Parathyroid adenoma (tissue), 2 donors: ENCODE data around the gene SND1.

Experiments
- H2AFZ ChIP-seq: fragments of 300-600 bp; sonication (generic); one replicate; pipeline ENCODE4 v1.7.0; 2017; ENCODE audit warnings: antibody characterized with exemption, mild to moderate bottlenecking
- H3K27ac ChIP-seq: fragments of 300-600 bp; sonication (generic); one replicate; pipeline ENCODE4 v1.7.0; 2017
- H3K27me3 ChIP-seq: fragments of 300-600 bp; sonication (generic); one replicate; pipeline ENCODE4 v1.7.0; 2017; ENCODE audit warnings: low read length; ENCODE audit not compliant: control insufficient read depth, insufficient read depth
- H3K36me3 ChIP-seq: fragments of 300-600 bp; sonication (generic); one replicate; pipeline ENCODE4 v1.7.0; 2017; ENCODE audit warnings: low read length; ENCODE audit not compliant: control insufficient read depth, insufficient read depth
- H3K4me1 ChIP-seq: fragments of 300-600 bp; sonication (generic); one replicate; pipeline ENCODE4 v1.7.0; 2017; ENCODE audit warnings: control low read depth
- H3K4me2 ChIP-seq: fragments of 300-600 bp; sonication (generic); one replicate; pipeline ENCODE4 v1.7.0; 2017; ENCODE audit warnings: low read length
- H3K4me3 ChIP-seq: fragments of 300-600 bp; sonication (generic); one replicate; pipeline ENCODE4 v1.7.0; 2017; ENCODE audit warnings: low read depth, low read length
- H3K79me2 ChIP-seq: fragments of 300-600 bp; sonication (generic); one replicate; pipeline ENCODE4 v1.7.0; 2017; ENCODE audit warnings: control low read depth
- H3K9ac ChIP-seq: fragments of 300-600 bp; sonication (generic); one replicate; pipeline ENCODE4 v1.7.0; 2017; ENCODE audit warnings: mild to moderate bottlenecking
- H3K9me3 ChIP-seq: fragments of 300-600 bp; sonication (generic); one replicate; pipeline ENCODE4 v1.7.0; 2017; ENCODE audit warnings: low read length; ENCODE audit not compliant: control insufficient read depth
- TF ChIP-seq, protein P1 (sequence below): fragments of 300-600 bp; sonication (generic); IDR thresholded peaks from one replicate; pipeline ENCODE4 v1.7.0; 2017; ENCODE audit warnings: antibody characterized with exemption, mild to moderate bottlenecking
- donor health status: primary hyperparathyroidism.

Gene SND1

DNA sequence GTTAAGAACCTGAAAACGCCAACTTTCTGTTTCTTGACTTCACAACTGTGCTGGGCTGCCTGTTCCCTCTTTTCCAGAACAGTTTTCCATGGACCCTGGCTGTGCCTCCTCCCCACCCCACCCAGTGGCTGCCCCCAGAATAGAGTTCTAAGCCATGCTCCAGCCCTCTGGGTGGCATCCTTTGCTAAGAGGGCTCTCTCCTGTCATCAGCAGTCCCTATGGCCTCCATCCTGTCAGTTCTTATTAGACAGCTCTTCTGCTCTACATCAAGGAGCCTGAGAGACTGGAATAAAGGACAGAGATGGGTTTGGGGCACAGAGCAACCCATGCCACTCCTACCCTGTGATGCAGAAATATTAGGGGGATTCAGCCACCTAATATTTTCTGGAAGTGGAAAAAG, 393.2 kb downstream of the SND1 start:
- no peaks in the 10 kb centered on the region for H3K79me2 ChIP-seq
- H3K36me3 ChIP-seq, result no peaks in the 10 kb centered on the region
- peaks cover 6% of the 10 kb centered on the region for H3K4me1 ChIP-seq
- no peak overlapping the region for H3K9ac ChIP-seq
- no peaks in the 10 kb centered on the region for H3K27me3 ChIP-seq
- H3K4me3 ChIP-seq, result no peak overlapping the region
- no peak overlapping the region for H2AFZ ChIP-seq
- H3K4me2 ChIP-seq, result no peak overlapping the region
- TF ChIP-seq, protein P1, sequence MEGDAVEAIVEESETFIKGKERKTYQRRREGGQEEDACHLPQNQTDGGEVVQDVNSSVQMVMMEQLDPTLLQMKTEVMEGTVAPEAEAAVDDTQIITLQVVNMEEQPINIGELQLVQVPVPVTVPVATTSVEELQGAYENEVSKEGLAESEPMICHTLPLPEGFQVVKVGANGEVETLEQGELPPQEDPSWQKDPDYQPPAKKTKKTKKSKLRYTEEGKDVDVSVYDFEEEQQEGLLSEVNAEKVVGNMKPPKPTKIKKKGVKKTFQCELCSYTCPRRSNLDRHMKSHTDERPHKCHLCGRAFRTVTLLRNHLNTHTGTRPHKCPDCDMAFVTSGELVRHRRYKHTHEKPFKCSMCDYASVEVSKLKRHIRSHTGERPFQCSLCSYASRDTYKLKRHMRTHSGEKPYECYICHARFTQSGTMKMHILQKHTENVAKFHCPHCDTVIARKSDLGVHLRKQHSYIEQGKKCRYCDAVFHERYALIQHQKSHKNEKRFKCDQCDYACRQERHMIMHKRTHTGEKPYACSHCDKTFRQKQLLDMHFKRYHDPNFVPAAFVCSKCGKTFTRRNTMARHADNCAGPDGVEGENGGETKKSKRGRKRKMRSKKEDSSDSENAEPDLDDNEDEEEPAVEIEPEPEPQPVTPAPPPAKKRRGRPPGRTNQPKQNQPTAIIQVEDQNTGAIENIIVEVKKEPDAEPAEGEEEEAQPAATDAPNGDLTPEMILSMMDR, result no peak
- H3K27ac ChIP-seq, result no peak overlapping the region
- no peaks in the 10 kb centered on the region for H3K9me3 ChIP-seq

DNA sequence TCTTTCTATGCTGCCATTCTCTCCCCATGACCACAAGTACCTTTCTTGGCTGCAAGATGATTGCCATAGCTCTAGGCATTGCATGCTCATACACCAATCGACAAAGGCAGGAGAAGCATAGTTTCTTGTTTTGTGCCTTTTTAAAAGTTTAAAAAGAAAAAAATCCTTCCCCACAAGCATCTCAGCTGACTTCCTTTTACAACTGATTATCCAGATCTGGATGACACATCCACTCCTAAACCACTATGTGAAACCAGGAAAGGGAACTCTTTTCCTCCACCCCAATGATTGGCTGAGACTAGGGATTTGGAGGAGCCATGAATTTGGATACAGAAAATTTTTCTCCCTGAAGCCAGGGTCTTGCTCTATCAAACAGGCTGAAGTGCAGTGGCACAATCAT, 393.8 kb downstream of the SND1 start:
- Histone ChIP-seq H3K27ac (no peak overlapping the region), H3K4me1 (peaks cover 6% of the 10 kb centered on the region), H3K4me3 (no peak overlapping the region), H3K36me3 (no peaks in the 10 kb centered on the region), H3K4me2 (no peak overlapping the region), H3K27me3 (no peaks in the 10 kb centered on the region), H3K9ac (no peak overlapping the region), H3K79me2 (no peaks in the 10 kb centered on the region), H3K9me3 (no peaks in the 10 kb centered on the region), H2AFZ (no peak overlapping the region)
- TF ChIP-seq, protein P1, result no peak

DNA sequence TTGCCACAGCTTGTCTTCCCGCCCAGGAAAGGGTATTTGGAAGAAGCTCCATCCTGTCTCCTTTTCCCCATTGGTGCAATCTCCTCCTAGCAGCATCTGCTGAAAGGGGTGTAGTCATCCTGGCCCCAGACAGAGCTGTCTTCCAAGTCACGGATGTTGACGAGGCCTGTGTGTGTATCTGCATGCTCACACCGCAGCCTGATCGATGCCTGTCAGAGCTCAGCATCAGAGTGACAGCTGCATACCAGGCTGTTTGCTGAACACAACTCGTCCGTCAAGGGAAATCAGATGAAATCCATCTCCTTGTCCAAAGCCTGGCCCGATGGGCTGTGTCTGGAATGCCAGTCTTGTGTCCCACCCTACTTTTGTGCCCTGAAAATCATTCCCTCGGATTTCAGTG, 400.4 kb downstream of the SND1 start:
- Histone ChIP-seq H3K9me3 (no peaks in the 10 kb centered on the region), H3K36me3 (no peaks in the 10 kb centered on the region), H3K27ac (no peak overlapping the region), H3K27me3 (no peaks in the 10 kb centered on the region), H3K4me2 (no peak overlapping the region), H2AFZ (no peak overlapping the region), H3K79me2 (peaks cover 4% of the 10 kb centered on the region), H3K4me1 (no peaks in the 10 kb centered on the region), H3K4me3 (no peak overlapping the region), H3K9ac (no peak overlapping the region)
- TF ChIP-seq, protein P1, result no peak

DNA sequence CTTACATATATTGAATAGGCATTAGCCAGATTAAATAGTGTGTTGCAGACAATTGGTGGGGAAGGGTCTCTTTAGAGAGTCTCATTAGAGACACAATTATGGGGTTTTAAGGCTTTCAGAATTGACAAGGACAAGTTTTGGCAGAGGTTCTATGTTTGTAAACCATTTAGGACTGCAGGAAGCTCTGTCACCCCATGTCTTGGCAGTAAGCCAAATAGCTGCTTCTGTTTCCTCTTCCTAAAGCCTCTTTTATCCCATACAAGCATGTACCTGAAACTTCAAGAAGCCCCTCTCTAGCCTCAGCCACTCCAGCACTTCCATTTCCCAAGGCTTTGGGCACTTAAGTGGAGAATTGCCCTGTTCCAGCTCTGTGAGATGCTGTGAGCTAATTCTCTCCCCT, 401.0 kb downstream of the SND1 start:
- no peak overlapping the region for H3K27ac ChIP-seq
- H3K9me3 ChIP-seq, result no peaks in the 10 kb centered on the region
- H3K4me2 ChIP-seq, result no peak overlapping the region
- no peak overlapping the region for H3K9ac ChIP-seq
- no peak overlapping the region for H2AFZ ChIP-seq
- peaks cover 4% of the 10 kb centered on the region for H3K79me2 ChIP-seq
- no peaks in the 10 kb centered on the region for H3K36me3 ChIP-seq
- no peaks in the 10 kb centered on the region for H3K4me1 ChIP-seq
- no peaks in the 10 kb centered on the region for H3K27me3 ChIP-seq
- TF ChIP-seq, protein P1, result no peak
- H3K4me3 ChIP-seq, result no peak overlapping the region

DNA sequence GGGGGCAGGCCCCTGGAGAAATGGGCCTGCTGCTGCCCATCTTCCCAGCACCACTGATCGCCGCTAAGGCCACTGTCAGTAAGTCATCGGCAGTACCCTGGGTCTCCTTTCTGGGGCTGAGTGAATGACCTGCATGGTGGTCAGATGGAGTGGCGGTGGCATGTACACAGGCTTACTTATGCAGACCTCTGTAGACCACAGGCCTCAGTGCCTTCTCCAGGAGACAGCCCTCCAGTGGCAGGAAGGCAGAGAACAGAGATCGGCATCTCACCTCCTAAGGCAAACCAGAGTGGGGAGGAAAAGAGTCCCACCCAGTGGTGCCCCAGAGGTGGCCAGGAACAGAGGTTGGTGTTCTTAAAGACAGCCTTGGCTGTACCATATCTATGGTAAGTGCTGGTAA, 402.0 kb downstream of the SND1 start:
- Histone ChIP-seq H3K36me3 (no peaks in the 10 kb centered on the region), H3K4me1 (no peaks in the 10 kb centered on the region), H2AFZ (no peak overlapping the region), H3K27me3 (no peaks in the 10 kb centered on the region), H3K4me3 (no peak overlapping the region), H3K79me2 (peaks cover 4% of the 10 kb centered on the region), H3K9ac (no peak overlapping the region), H3K27ac (no peak overlapping the region), H3K9me3 (no peaks in the 10 kb centered on the region), H3K4me2 (no peak overlapping the region)
- TF ChIP-seq, protein P1, result no peak
